Esophagus squamous epithelium (tissue), 4 donors: ENCODE measurements around the gene EIF3CL.
"Not testable (repeated sequence)": the region's sequence is repeated elsewhere in the genome, so short reads cannot be mapped to it uniquely, and the experiment has no call there.

Experiments used
- CTCF ChIP-seq, 6 experiments: fragments of 450-650 bp in 4 of 6; fragments of 200-600 bp in 2 of 6; sonication (generic) in 2 of 6; IDR thresholded peaks; one replicate each; pipeline ENCODE4 v1.5.1; 2016 to 2019; ENCODE audit warnings: antibody characterized with exemption in 6 of 6, mild to moderate bottlenecking in 4 of 6, moderate library complexity in 4 of 6
- POLR2A ChIP-seq, 4 donors: fragments of 450-650 bp; IDR thresholded peaks; one replicate each; pipeline ENCODE4 v1.6.1; 2017; ENCODE audit warnings: antibody characterized with exemption in 4 of 4, mild to moderate bottlenecking in 4 of 4, moderate library complexity in 3 of 4

GRCh38 chr16:28336940-28337710, 66.5 kb downstream of the EIF3CL start:
- not testable (repeated sequence) for TF ChIP-seq CTCF, POLR2A (IDR thresholded peaks at IDR 0.05)
